Endothelial cell (in vitro differentiated cells): Measurements from ENCODE around the gene NOS3. TPM values are rescaled to one million over a fixed set of nuclear protein-coding genes. Genes with fewer than 3 reads are reported as not detected.

ENCODE experiments used
- DNase-seq: peaks from one replicate; pipeline ENCODE4 v3.0.0; 2021; ENCODE audit warnings: low spot score
- H3K27ac Mint-ChIP-seq: one replicate; pipeline ENCODE4 v1.8.0; 2021; ENCODE audit warnings: mixed read lengths, inconsistent platforms; ENCODE audit not compliant: unreplicated experiment
- H3K27me3 Mint-ChIP-seq: one replicate; pipeline ENCODE4 v1.8.0; 2021; ENCODE audit warnings: mild to moderate bottlenecking, moderate library complexity, mixed read lengths, inconsistent platforms; ENCODE audit not compliant: unreplicated experiment
- H3K36me3 Mint-ChIP-seq: one replicate; pipeline ENCODE4 v1.8.0; 2021; ENCODE audit warnings: mild to moderate bottlenecking, low read depth, mixed read lengths, inconsistent platforms; ENCODE audit not compliant: unreplicated experiment
- H3K4me1 Mint-ChIP-seq: one replicate; pipeline ENCODE4 v1.8.0; 2021; ENCODE audit warnings: mild to moderate bottlenecking, mixed read lengths, inconsistent platforms; ENCODE audit not compliant: unreplicated experiment
- H3K4me3 Mint-ChIP-seq: one replicate; pipeline ENCODE4 v1.8.0; 2021; ENCODE audit warnings: mild to moderate bottlenecking, mixed read lengths, inconsistent platforms; ENCODE audit not compliant: unreplicated experiment
- H3K9me3 Mint-ChIP-seq: one replicate; pipeline ENCODE4 v1.8.0; 2021; ENCODE audit warnings: mixed read lengths, inconsistent platforms; ENCODE audit not compliant: unreplicated experiment
- total RNA-seq: library from RNA; stranded (reverse); fragmentation: NEBNext Ultra II Directional; extraction: Animal tissue kit (Norgen Biotek cat#: 25700); gene quantifications from one replicate; pipeline ENCODE4 v1.2.1, GENCODE V29; 2021; ENCODE audit not compliant: unreplicated experiment
- TF ChIP-seq, protein P1 (sequence below): fragments of 200-600 bp; sonication (generic); IDR thresholded peaks from one replicate; pipeline ENCODE4 v1.5.0; 2021; ENCODE audit warnings: antibody characterized with exemption; ENCODE audit not compliant: unreplicated experiment

Gene NOS3
- total RNA-seq, 1 donor from 2014 or later: 102 TPM

- peaks cover 25% of the 10 kb centered on the region for H3K27me3 Mint-ChIP-seq
- H3K4me3 Mint-ChIP-seq: peak overlapping the region; percentile 69
- H3K27ac Mint-ChIP-seq: peak overlapping the region; percentile 78
- peaks cover 6% of the 10 kb centered on the region for H3K9me3 Mint-ChIP-seq
- peaks cover 46% of the 10 kb centered on the region for H3K4me1 Mint-ChIP-seq
- TF ChIP-seq, protein P1, sequence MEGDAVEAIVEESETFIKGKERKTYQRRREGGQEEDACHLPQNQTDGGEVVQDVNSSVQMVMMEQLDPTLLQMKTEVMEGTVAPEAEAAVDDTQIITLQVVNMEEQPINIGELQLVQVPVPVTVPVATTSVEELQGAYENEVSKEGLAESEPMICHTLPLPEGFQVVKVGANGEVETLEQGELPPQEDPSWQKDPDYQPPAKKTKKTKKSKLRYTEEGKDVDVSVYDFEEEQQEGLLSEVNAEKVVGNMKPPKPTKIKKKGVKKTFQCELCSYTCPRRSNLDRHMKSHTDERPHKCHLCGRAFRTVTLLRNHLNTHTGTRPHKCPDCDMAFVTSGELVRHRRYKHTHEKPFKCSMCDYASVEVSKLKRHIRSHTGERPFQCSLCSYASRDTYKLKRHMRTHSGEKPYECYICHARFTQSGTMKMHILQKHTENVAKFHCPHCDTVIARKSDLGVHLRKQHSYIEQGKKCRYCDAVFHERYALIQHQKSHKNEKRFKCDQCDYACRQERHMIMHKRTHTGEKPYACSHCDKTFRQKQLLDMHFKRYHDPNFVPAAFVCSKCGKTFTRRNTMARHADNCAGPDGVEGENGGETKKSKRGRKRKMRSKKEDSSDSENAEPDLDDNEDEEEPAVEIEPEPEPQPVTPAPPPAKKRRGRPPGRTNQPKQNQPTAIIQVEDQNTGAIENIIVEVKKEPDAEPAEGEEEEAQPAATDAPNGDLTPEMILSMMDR: peak; percentile 86
- peaks cover 43% of the 10 kb centered on the region for H3K36me3 Mint-ChIP-seq
- DNase-seq: peak; percentile 70
These were observed 17.9 kb downstream of the NOS3 start for GRCh38 chr7:151008511-151009323.

DNA sequence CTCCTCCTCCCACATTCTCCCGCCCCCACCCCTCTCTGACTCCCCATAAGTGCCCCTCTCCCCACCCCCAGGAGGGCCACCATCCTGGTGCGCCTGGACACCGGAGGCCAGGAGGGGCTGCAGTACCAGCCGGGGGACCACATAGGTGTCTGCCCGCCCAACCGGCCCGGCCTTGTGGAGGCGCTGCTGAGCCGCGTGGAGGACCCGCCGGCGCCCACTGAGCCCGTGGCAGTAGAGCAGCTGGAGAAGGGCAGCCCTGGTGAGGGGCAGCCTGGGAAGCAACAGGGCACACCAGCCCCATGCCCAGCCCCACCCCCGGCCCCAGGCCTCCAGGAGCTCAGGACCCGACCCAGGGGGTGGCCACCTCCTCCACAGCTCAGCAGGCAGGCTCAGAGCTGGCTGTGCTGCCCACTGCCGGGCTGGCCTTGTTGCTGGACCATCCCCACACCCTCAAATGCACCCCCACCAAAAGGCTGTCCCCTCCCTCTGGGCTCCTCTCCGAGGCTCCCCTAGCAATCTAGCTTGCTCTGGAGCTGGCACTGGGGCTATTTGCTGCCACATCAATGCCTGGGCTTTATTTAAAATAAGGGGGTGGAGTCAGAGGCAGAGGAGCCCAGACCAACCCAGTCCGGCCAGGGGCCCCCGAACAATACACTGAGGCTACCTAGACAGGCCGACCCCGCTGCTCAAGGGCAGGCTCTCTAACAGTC lies 18.7 kb downstream of the NOS3 start:
- no peak for DNase-seq
- Mint-ChIP-seq H3K4me1 (peaks cover 50% of the 10 kb centered on the region), H3K36me3 (peaks cover 45% of the 10 kb centered on the region), H3K27ac (no peak overlapping the region), H3K9me3 (peaks cover 6% of the 10 kb centered on the region), H3K27me3 (peaks cover 30% of the 10 kb centered on the region), H3K4me3 (no peak overlapping the region)
- TF ChIP-seq, protein P1: no peak

DNA sequence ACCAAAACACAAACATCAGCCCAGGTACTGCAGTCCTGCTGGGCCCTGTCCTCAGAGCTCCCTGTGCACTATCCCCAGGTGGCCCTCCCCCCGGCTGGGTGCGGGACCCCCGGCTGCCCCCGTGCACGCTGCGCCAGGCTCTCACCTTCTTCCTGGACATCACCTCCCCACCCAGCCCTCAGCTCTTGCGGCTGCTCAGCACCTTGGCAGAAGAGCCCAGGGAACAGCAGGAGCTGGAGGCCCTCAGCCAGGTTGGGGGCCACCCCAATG lies 19.2 kb downstream of the NOS3 start:
- H3K4me1 Mint-ChIP-seq: peaks cover 50% of the 10 kb centered on the region
- H3K27ac Mint-ChIP-seq: no peak overlapping the region
- peaks cover 31% of the 10 kb centered on the region for H3K27me3 Mint-ChIP-seq
- no peak for DNase-seq
- peaks cover 43% of the 10 kb centered on the region for H3K36me3 Mint-ChIP-seq
- TF ChIP-seq, protein P1: no peak
- peaks cover 6% of the 10 kb centered on the region for H3K9me3 Mint-ChIP-seq
- no peak overlapping the region for H3K4me3 Mint-ChIP-seq

DNA sequence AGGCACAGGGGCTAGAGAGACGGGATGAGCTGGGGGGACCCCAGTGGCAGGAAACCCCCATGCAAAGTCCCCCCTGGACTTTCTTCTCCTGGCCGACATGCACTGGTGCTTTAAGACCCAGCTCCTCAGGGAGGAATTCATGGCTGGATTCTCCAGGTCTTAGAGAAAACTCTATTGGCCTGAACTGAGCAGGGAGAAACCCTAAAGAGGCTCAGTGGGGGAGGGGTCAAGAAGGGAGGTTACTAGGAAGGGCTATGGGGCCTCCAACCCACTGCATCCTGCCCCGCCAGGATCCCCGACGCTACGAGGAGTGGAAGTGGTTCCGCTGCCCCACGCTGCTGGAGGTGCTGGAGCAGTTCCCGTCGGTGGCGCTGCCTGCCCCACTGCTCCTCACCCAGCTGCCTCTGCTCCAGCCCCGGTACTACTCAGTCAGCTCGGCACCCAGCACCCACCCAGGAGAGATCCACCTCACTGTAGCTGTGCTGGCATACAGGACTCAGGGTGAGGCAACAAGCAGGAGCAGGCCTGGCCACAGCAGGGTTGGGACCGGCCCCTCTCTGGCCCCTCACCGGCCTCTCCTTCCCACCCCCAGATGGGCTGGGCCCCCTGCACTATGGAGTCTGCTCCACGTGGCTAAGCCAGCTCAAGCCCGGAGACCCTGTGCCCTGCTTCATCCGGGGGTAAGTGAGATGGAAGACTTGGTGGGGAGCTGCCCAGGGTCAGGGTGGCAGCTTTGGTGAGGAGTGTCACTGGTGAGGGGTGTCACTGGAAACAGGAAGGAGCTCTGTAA lies 19.7 kb downstream of the NOS3 start:
- TF ChIP-seq, protein P1: no peak
- H3K27ac Mint-ChIP-seq: peak overlapping the region; percentile 61
- H3K9me3 Mint-ChIP-seq: peaks cover 6% of the 10 kb centered on the region
- H3K36me3 Mint-ChIP-seq: peaks cover 43% of the 10 kb centered on the region
- H3K4me1 Mint-ChIP-seq: peaks cover 54% of the 10 kb centered on the region
- H3K27me3 Mint-ChIP-seq: peaks cover 31% of the 10 kb centered on the region
- no peak overlapping the region for H3K4me3 Mint-ChIP-seq
- no peak for DNase-seq
